ENCODE results near the gene TCL1A.

GRCh38 chr14:95712398-95712797, 1.5 kb downstream of the TCL1A start:
- no peak for TF ChIP-seq ZNF785 (tag by site-specific recombination; IDR thresholded peaks at IDR 0.05)
- no peak for TF ChIP-seq PBX3 (CRISPR knock-in tag; IDR thresholded peaks at IDR 0.05)
- no peak for TF ChIP-seq REST (tag by site-specific recombination; IDR thresholded peaks at IDR 0.05)
- TF ChIP-seq ZNF610 (tag by site-specific recombination; IDR thresholded peaks at IDR 0.05; ENCODE audit: borderline replicate concordance): no peak
